AG09319 (cell line): Measurements from ENCODE around the gene GAS7.

Experiments
- DNase-seq: peaks from one replicate; pipeline ENCODE4 v3.0.0-alpha.2; 2010; ENCODE audit warnings: low read depth; ENCODE audit errors: extremely low read depth
- CTCF ChIP-seq: IDR thresholded peaks from 2 replicates; pipeline ENCODE4 v1.5.1; 2011; ENCODE audit warnings: low read depth, mild to moderate bottlenecking, inconsistent platforms, low read length, moderate library complexity

Gene GAS7

GRCh38 chr17:9974448-9975381 lies 223.7 kb downstream of the GAS7 start:
- no peak for DNase-seq

GRCh38 chr17:9973669-9974447 lies 224.5 kb downstream of the GAS7 start:
- TF ChIP-seq CTCF, result no peak
- no peak for DNase-seq

More at GRCh38 chr17:9974448-9975381, 223.7 kb downstream of the GAS7 start:
- no peak for TF ChIP-seq CTCF

DNA sequence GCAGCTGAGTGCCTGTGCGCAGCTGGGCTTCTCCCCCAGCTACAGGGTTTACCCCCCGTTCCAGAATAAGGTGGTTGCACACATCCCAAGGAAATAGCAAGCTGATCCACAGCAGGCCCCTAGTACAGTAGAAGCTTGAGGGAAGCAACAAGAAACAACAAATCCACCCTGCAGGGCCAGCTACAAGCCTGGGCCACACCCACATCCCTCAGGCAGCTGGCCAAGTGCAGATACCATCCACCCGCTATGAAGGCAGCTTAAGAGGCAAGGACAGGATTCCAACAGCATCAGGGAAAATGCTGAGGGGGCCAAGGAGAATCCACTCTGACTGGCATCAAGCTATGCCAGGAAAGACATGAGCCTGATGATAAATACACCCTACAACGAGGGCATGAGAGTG lies 226.4 kb downstream of the GAS7 start:
- no peak for TF ChIP-seq CTCF
- DNase-seq, result peak; percentile 7

GRCh38 chr17:9969301-9969935 lies 229.0 kb downstream of the GAS7 start:
- no peak for TF ChIP-seq CTCF
- no peak for DNase-seq

- no peak for TF ChIP-seq CTCF
- DNase-seq, result no peak
These were observed 229.5 kb downstream of the GAS7 start for GRCh38 chr17:9968881-9969280.

DNA sequence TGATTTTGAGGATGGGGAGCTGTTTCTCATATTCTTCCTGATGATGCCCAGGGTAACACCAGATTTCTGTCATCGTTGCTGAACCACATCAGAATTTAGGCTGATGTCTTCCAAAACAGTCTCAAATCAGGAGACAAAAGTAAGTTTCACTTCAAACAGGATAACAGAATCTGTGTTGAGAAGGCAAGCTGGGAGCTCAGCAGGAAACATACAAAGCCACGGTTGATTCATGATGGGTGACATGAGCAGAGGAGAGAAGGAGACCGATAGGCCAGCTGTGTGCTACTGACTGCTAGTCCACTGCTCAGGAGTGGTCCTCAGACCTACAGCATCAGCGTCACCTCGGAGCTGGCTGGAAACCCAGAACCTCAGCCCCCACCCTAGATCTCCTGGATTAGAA lies 230.4 kb downstream of the GAS7 start:
- DNase-seq, result no peak
- TF ChIP-seq CTCF, result no peak
